Measurements from ENCODE around the gene IL3. TPM values are rescaled to one million over a fixed set of nuclear protein-coding genes. Genes with fewer than 3 reads are reported as not detected.

IL3 gene
- total and polyA plus RNA-seq, 9 of the 15 experiments (the other 6 are each of a cell fraction or from before 2014, with no cell fraction given), result not detected

GRCh38 chr5:132027027-132027426, 33.4 kb upstream of the IL3 start (continued):
- TF ChIP-seq ARID3B (CRISPR knock-in tag; IDR thresholded peaks at IDR 0.05; ENCODE audit: borderline replicate concordance) (no peak), ZNF398 (CRISPR knock-in tag; IDR thresholded peaks at IDR 0.05) (no peak), REST (IDR thresholded peaks at IDR 0.05; ENCODE audit: borderline replicate concordance) (no peak), REST (CRISPR knock-in tag; IDR thresholded peaks at IDR 0.05; ENCODE audit: low read depth) (no peak), SNIP1 (IDR thresholded peaks at IDR 0.05; ENCODE audit: low read depth) (no peak), NEUROD1 (IDR thresholded peaks at IDR 0.05; ENCODE audit: borderline replicate concordance, low read depth, low read length, partially characterized antibody) (no peak)

Data from K562 (cell line).